H1 (cell line): ENCODE results near the gene UTS2B. TPM values are rescaled to one million over a fixed set of nuclear protein-coding genes. Genes with fewer than 3 reads are reported as not detected.

Experiments used
- CTCF ChIA-PET: fragments of 300-600 bp; sonication (Branson Sonifier 250); formaldehyde crosslinking; loops from one replicate; lab custom pipeline; 2021; ENCODE audit not compliant: partially characterized antibody; lab: Charles Lee
- POLR2A ChIA-PET: fragments of 300-600 bp; sonication (Branson Sonifier 250); formaldehyde crosslinking; loops from one replicate; lab custom pipeline; 2021; ENCODE audit warnings: inconsistent platforms; ENCODE audit not compliant: partially characterized antibody; lab: Charles Lee
- DNase-seq, 2 experiments: peaks; one replicate each; pipeline versions ENCODE4 v3.0.0 to v3.0.0-alpha.2; 2010 to 2022; ENCODE audit warnings: low spot score in 2 of 2, low read depth in 1 of 2, mixed read lengths in 1 of 2
- FAIRE-seq: peaks from 2 replicates; lab custom pipeline; 2011; peaks lifted over from hg19 to GRCh38; lab: Jason Lieb, UNC
- H2AFZ ChIP-seq: 2 replicates; pipeline ENCODE4 v1.8.1; 2012; ENCODE audit warnings: low read length, inconsistent platforms
- H2AK5ac ChIP-seq: 2 replicates; pipeline ENCODE4 v1.6.1; 2013; ENCODE audit warnings: low read depth, low read length
- H2BK120ac ChIP-seq: replicated peaks from 2 replicates; pipeline ENCODE3; 2013; ENCODE audit warnings: low read depth, low read length, inconsistent platforms
- H2BK12ac ChIP-seq: 2 replicates; pipeline ENCODE4 v1.6.1; 2013; ENCODE audit warnings: low read depth, low read length
- H2BK15ac ChIP-seq: 2 replicates; pipeline ENCODE4 v1.6.1; 2013; ENCODE audit warnings: low read length
- H2BK20ac ChIP-seq: 2 replicates; pipeline ENCODE4 v1.6.1; 2013; ENCODE audit warnings: low read length
- H2BK5ac ChIP-seq: 2 replicates; pipeline ENCODE4 v1.6.1; 2013; ENCODE audit warnings: low read depth, low read length
- H3K14ac ChIP-seq: 2 replicates; pipeline ENCODE4 v1.6.1; 2013; ENCODE audit warnings: inconsistent platforms; ENCODE audit not compliant: insufficient read length
- H3K18ac ChIP-seq: 2 replicates; pipeline ENCODE4 v1.6.1; 2013; ENCODE audit warnings: low read length; ENCODE audit errors: extremely low read depth
- H3K23ac ChIP-seq: 2 replicates; pipeline ENCODE4 v1.6.1; 2013; ENCODE audit warnings: inconsistent platforms; ENCODE audit not compliant: insufficient read length
- H3K23me2 ChIP-seq: 2 replicates; pipeline ENCODE4 v1.6.1; 2013; ENCODE audit warnings: low read depth, low read length
- H3K27ac ChIP-seq: 2 replicates; pipeline ENCODE4 v1.6.1; 2011; ENCODE audit warnings: low read depth, low read length, inconsistent platforms
- H3K27me3 ChIP-seq, 4 experiments: replicated peaks in 1 of 4; 1 replicate in 1 of 4; 2 replicates in 3 of 4; pipeline versions ENCODE4 v1.6.1 to v1.8.1; 2011 to 2013; ENCODE audit warnings: low read length in 3 of 4, mild to moderate bottlenecking in 3 of 4, inconsistent platforms in 2 of 4, mixed read lengths in 2 of 4, moderate library complexity in 1 of 4; ENCODE audit not compliant: control insufficient read depth in 3 of 4, insufficient read depth in 3 of 4; ENCODE audit errors: extremely low read depth in 1 of 4
- H3K36me3 ChIP-seq, 4 experiments: 2 replicates each; pipeline versions ENCODE4 v1.6.1 to v1.8.1; 2011 to 2013; ENCODE audit warnings: mild to moderate bottlenecking in 4 of 4, low read length in 3 of 4, moderate library complexity in 2 of 4, control low read depth in 1 of 4, inconsistent platforms in 1 of 4; ENCODE audit not compliant: insufficient read depth in 4 of 4, control insufficient read depth in 2 of 4
- H3K4ac ChIP-seq: replicated peaks from 2 replicates; pipeline ENCODE3; 2013; ENCODE audit warnings: low read length, low read depth, mixed read lengths, inconsistent platforms; ENCODE audit not compliant: insufficient read length
- H3K4me1 ChIP-seq, 4 experiments: replicated peaks in 1 of 4; 1 replicate in 1 of 4; 2 replicates in 3 of 4; pipeline versions ENCODE4 v1.6.1 to v1.8.1; 2011 to 2013; ENCODE audit warnings: low read length in 3 of 4, inconsistent platforms in 2 of 4, mixed read lengths in 1 of 4; ENCODE audit not compliant: insufficient read depth in 4 of 4, control insufficient read depth in 3 of 4
- H3K4me2 ChIP-seq, 2 experiments: 2 replicates each; pipeline versions ENCODE4 v1.6.1 to v1.8.1; 2011 to 2013; ENCODE audit warnings: low read depth in 2 of 2, low read length in 2 of 2, control low read depth in 1 of 2, inconsistent platforms in 1 of 2, mild to moderate bottlenecking in 1 of 2; ENCODE audit not compliant: insufficient read depth in 1 of 2
- H3K4me3 ChIP-seq, 4 experiments: fragments of 200-600, 300-600 bp in 1 of 4; sonication (generic), shearing (Covaris generic), sonication (Bioruptor Twin) in 1 of 4; 2 replicates each; pipeline versions ENCODE4 v1.5.1 to v1.8.1; 2011 to 2016; ENCODE audit warnings: low read length in 4 of 4, low read depth in 3 of 4, control low read depth in 2 of 4, inconsistent platforms in 2 of 4, mild to moderate bottlenecking in 2 of 4, mixed read lengths in 1 of 4, moderate library complexity in 1 of 4; ENCODE audit not compliant: insufficient read depth in 2 of 4; ENCODE audit errors: extremely low read depth in 1 of 4
- H3K56ac ChIP-seq: replicated peaks from 2 replicates; pipeline ENCODE3; 2013; ENCODE audit warnings: low read depth, mild to moderate bottlenecking, mixed read lengths, low read length, inconsistent platforms; ENCODE audit not compliant: insufficient read length
- H3K79me1 ChIP-seq: 2 replicates; pipeline ENCODE4 v1.6.1; 2013; ENCODE audit warnings: low read depth, low read length, control low read depth
- H3K79me2 ChIP-seq, 2 experiments: 2 replicates each; pipeline versions ENCODE4 v1.6.1 to v1.8.1; 2012 to 2013; ENCODE audit warnings: low read length in 2 of 2, mild to moderate bottlenecking in 2 of 2, inconsistent platforms in 1 of 2; ENCODE audit not compliant: insufficient read depth in 2 of 2, control insufficient read depth in 1 of 2
- H3K9ac ChIP-seq, 4 experiments: replicated peaks in 1 of 4; 1 replicate in 1 of 4; 2 replicates in 3 of 4; pipeline versions ENCODE4 v1.6.1 to v1.8.1; 2011 to 2013; ENCODE audit warnings: low read depth in 3 of 4, low read length in 3 of 4, control low read depth in 2 of 4, mild to moderate bottlenecking in 2 of 4, moderate library complexity in 2 of 4, inconsistent platforms in 1 of 4; ENCODE audit errors: extremely low read depth in 1 of 4
- H3K9me3 ChIP-seq, 2 experiments: 2 replicates each; pipeline versions ENCODE4 v1.6.1 to v1.8.1; 2012 to 2013; ENCODE audit warnings: mild to moderate bottlenecking in 2 of 2, moderate library complexity in 2 of 2, control low read depth in 1 of 2, inconsistent platforms in 1 of 2, low read depth in 1 of 2, low read length in 1 of 2, mixed read lengths in 1 of 2; ENCODE audit not compliant: insufficient read depth in 2 of 2
- H4K20me1 ChIP-seq, 2 experiments: replicated peaks in 1 of 2; 2 replicates each; pipeline versions ENCODE3 to v1.8.1; 2011 to 2013; ENCODE audit warnings: inconsistent platforms in 2 of 2, low read length in 2 of 2, mild to moderate bottlenecking in 1 of 2; ENCODE audit not compliant: insufficient read depth in 2 of 2, control insufficient read depth in 1 of 2
- H4K5ac ChIP-seq: 2 replicates; pipeline ENCODE4 v1.6.1; 2013; ENCODE audit warnings: low read length, low read depth, mixed read lengths, inconsistent platforms; ENCODE audit not compliant: insufficient read length
- H4K8ac ChIP-seq: 2 replicates; pipeline ENCODE4 v1.8.0; 2013; ENCODE audit warnings: mild to moderate bottlenecking, moderate library complexity, low read length, inconsistent platforms; ENCODE audit not compliant: insufficient read depth; ENCODE audit errors: extremely low read depth
- H4K91ac ChIP-seq: replicated peaks from 2 replicates; pipeline ENCODE3; 2013; ENCODE audit warnings: low read length, mixed read lengths, inconsistent platforms; ENCODE audit not compliant: insufficient read length
- CBX5 ChIP-seq: fragments of 300-800, 300-1000 bp; sonication (generic); IDR thresholded peaks from 2 replicates; pipeline ENCODE4 v1.7.1; 2016; ENCODE audit warnings: antibody characterized with exemption, low read length, low read depth
- CTBP2 ChIP-seq: IDR thresholded peaks from 2 replicates; pipeline ENCODE4 v1.7.0; 2011; ENCODE audit warnings: borderline replicate concordance, mild to moderate bottlenecking, moderate library complexity, mixed read lengths, low read length; ENCODE audit not compliant: insufficient read depth, insufficient read length
- FOSL1 ChIP-seq: IDR thresholded peaks from 2 replicates; pipeline ENCODE4 v1.6.1; 2011; ENCODE audit warnings: mild to moderate bottlenecking, low read depth, low read length, moderate library complexity; ENCODE audit not compliant: insufficient read depth
- MAX ChIP-seq: IDR thresholded peaks from 2 replicates; pipeline ENCODE4 v1.6.1; 2012; ENCODE audit warnings: inconsistent platforms
- NRF1 ChIP-seq: IDR thresholded peaks from 2 replicates; pipeline ENCODE4 v1.6.1; 2011; ENCODE audit warnings: mild to moderate bottlenecking, low read depth, low read length, improper control_type of control experiment
- PHF8 ChIP-seq: fragments of 200-600 bp; sonication (generic); conservative IDR thresholded peaks from 2 replicates; pipeline ENCODE4 v1.7.1; 2012; ENCODE audit warnings: low read depth, mild to moderate bottlenecking, inconsistent platforms, low read length, moderate library complexity
- RAD21 ChIP-seq, 2 experiments: IDR thresholded peaks in 1 of 2; conservative IDR thresholded peaks in 1 of 2; 2 replicates each; pipeline ENCODE4 v1.6.1; 2011; ENCODE audit warnings: low read depth in 2 of 2, low read length in 2 of 2, improper control_type of control experiment in 1 of 2, inconsistent platforms in 1 of 2, mild to moderate bottlenecking in 1 of 2, moderate library complexity in 1 of 2
- SIRT6 ChIP-seq: IDR thresholded peaks from one replicate; pipeline ENCODE4 v1.7.1; 2012; ENCODE audit warnings: low read length, inconsistent platforms
- SP2 ChIP-seq: IDR thresholded peaks from 2 replicates; pipeline ENCODE4 v1.6.1; 2012; ENCODE audit warnings: mild to moderate bottlenecking, low read length, inconsistent platforms
- USF2 ChIP-seq: IDR thresholded peaks from 2 replicates; pipeline ENCODE4 v1.6.1; 2011; ENCODE audit warnings: low read length, improper control_type of control experiment
- YY1 ChIP-seq: IDR thresholded peaks from 2 replicates; pipeline ENCODE4 v1.6.1; 2011; ENCODE audit warnings: low read depth, mild to moderate bottlenecking, low read length
- WGBS, 2 experiments: shearing (Covaris generic) in 1 of 2; methylation state at CpG; one replicate each; pipeline versions ENCODE4 v1.1.6 to v1.1.7; 2013 to 2015; ENCODE audit warnings: low lambda C conversion rate in 2 of 2, mixed read lengths in 2 of 2, inconsistent platforms in 1 of 2, low coverage in 1 of 2, missing lambda C conversion rate in 1 of 2; ENCODE audit not compliant: insufficient replicate concordance in 2 of 2, insufficient coverage in 1 of 2, insufficient read length in 1 of 2; ENCODE audit errors: extremely low coverage in 1 of 2, missing lambda C conversion rate in 1 of 2; 5-methylcytosine and 5-hydroxymethylcytosine counted together
- polyA plus RNA-seq, 7 experiments: library from polyadenylated mRNA; depleted of rRNA in 3 of 7; stranded (reverse) in 5 of 7; unstranded in 2 of 7; fragments of >200 nt in 5 of 7; fragments of 200-250 nt in 2 of 7; gene quantifications; 1 replicate in 5 of 7; 2 replicates in 1 of 7; 4 replicates in 1 of 7; pipeline versions ENCODE4 v1.2.1 to v1.2.3, GENCODE V29; 2011 to 2013; ENCODE audit warnings: missing spikeins in 2 of 7, mixed read lengths in 2 of 7
- total RNA-seq: library from RNA; stranded (reverse); fragmentation: NEBNext Ultra II Directional; extraction: Animal tissue kit (Norgen Biotek cat#: 25700); gene quantifications from 2 replicates; pipeline ENCODE4 v1.2.1, GENCODE V29; 2021
- TF ChIP-seq, protein P1 (sequence below): IDR thresholded peaks from 2 replicates; pipeline ENCODE4 v1.6.1; 2011; ENCODE audit warnings: low read depth, mild to moderate bottlenecking, low read length; ENCODE audit not compliant: insufficient read depth

Gene UTS2B
- total and polyA plus RNA-seq, 2 of the 8 experiments (the other 6 are each of a cell fraction or from before 2014, with no cell fraction given): not detected

- Histone ChIP-seq H2BK20ac (no peak overlapping the region), H3K27me3 (no peaks in the 10 kb centered on the region), H3K4me1 (no peaks in the 10 kb centered on the region), H2BK15ac (no peak overlapping the region), H3K14ac (no peak overlapping the region), H2BK5ac (no peak overlapping the region), H3K4me2 (no peak overlapping the region), H3K36me3 (no peaks in the 10 kb centered on the region), H3K56ac (no peak overlapping the region), H2AFZ (no peak overlapping the region), H2BK12ac (no peak overlapping the region), H4K20me1 (no peaks in the 10 kb centered on the region), H3K9me3 (peaks cover 2 to 4% of the 10 kb centered on the region in 2 experiments; a peak in 2 of 4 replicates), H3K4me3 (no peak overlapping the region), H3K23ac (no peak overlapping the region), H3K27ac (no peak overlapping the region), H2AK5ac (no peak overlapping the region), H4K5ac (no peak overlapping the region), H3K79me1 (no peaks in the 10 kb centered on the region), H3K23me2 (0 out of 2 replicates have a peak, but pooled peaks cover 2% of the 10 kb centered on the region), H3K18ac (no peak overlapping the region), H4K8ac (no peak overlapping the region), H2BK120ac (no peak overlapping the region), H4K91ac (no peak overlapping the region), H3K4ac (no peak overlapping the region), H3K79me2 (no peaks in the 10 kb centered on the region), H3K9ac (no peak overlapping the region)
- no peak for DNase-seq
- no peak for FAIRE-seq
- ChIA-PET CTCF (interaction anchor here (0.8 kb wide), 1 partner anchor 87 kb away, joined by 3 read pairs; no protein-coding TSS in a partner anchor), POLR2A (no interaction called here)
- 85% methylated on average over 5 of the region's 5 CpGs; no CpG with 5 or more reads in 1 of the 2 experiments for WGBS, 2 experiments
- TF ChIP-seq RAD21 (IDR thresholded peaks at IDR 0.05 in 1 of 2, conservative IDR thresholded peaks at IDR 0.05 in 1 of 2; ENCODE audit: low read depth in 2 of 2, low read length in 2 of 2) (peak; percentile 38 to 44), NRF1 (no peak), YY1 (no peak), MAX (no peak), SP2 (no peak), CBX5 (no peak), SIRT6 (no peak), CTBP2 (no peak), PHF8 (no peak), FOSL1 (no peak), USF2 (no peak)
- TF ChIP-seq, protein P1, sequence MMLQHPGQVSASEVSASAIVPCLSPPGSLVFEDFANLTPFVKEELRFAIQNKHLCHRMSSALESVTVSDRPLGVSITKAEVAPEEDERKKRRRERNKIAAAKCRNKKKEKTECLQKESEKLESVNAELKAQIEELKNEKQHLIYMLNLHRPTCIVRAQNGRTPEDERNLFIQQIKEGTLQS: no peak
Measured at GRCh38 chr3:191220908-191221307, 109.4 kb downstream of the UTS2B start.
